ENCODE data around the gene MAGI1. TPM values are rescaled to one million over a fixed set of nuclear protein-coding genes. Genes with fewer than 3 reads are reported as not detected.

MAGI1 gene
- polyA plus RNA-seq, 1 experiment = 14.2 TPM

DNA sequence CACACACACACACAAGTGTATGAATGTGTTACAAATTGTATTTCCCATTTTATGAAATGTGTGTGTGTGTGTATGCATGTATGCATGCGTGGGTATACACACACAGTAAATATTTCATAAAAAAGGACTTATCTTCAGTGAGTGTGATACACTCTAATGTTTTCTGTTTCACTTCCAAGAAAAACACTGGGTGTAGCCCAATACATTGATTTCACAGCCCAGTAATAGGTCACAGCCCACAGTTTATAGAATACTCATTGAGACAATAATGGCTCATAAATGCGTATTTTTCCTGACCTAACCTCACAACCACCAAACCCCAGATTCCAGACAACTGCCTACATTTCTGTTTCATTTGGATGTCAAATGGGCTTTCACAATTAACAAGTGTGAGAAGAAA is 619.5 kb downstream of the MAGI1 start:
- no peak for DNase-seq (ENCODE audit: low read depth, low spot score)
- POLR2A ChIA-PET = no interaction called here

GRCh38 chr3:65413891-65414290 is 624.8 kb downstream of the MAGI1 start:
- CTCF ChIA-PET = interaction anchor here (1.4 to 2.6 kb wide), 3 partner anchors 11 to 26 kb away, joined by 3 to 9 read pairs (median 3); no protein-coding TSS in a partner anchor

More for the DNA sequence above, 619.5 kb downstream of the MAGI1 start:
- no peaks in the 10 kb centered on the region for H3K27me3 ChIP-seq (ENCODE audit: control insufficient read depth, insufficient read depth, low read length)
- no peak for TF ChIP-seq CTCF (IDR thresholded peaks at IDR 0.05; ENCODE audit: low read depth, low read length)
- H3K27ac ChIP-seq (ENCODE audit: low read depth, low read length) = no peak overlapping the region
- CTCF ChIA-PET = no interaction called here
- H3K4me3 ChIP-seq (ENCODE audit: low read depth, low read length) = no peak overlapping the region
- no peaks in the 10 kb centered on the region for H3K9me3 ChIP-seq (ENCODE audit: control insufficient read depth, insufficient read depth, low read length)

GRCh38 chr3:65412588-65412987 is 626.1 kb downstream of the MAGI1 start:
- no peak for DNase-seq (ENCODE audit: low read depth, low spot score)
- Histone ChIP-seq H3K27ac (ENCODE audit: low read depth, low read length) (no peak overlapping the region), H3K27me3 (ENCODE audit: control insufficient read depth, insufficient read depth, low read length) (no peaks in the 10 kb centered on the region), H3K4me3 (ENCODE audit: low read depth, low read length) (no peak overlapping the region), H3K9me3 (ENCODE audit: control insufficient read depth, insufficient read depth, low read length) (no peaks in the 10 kb centered on the region)
- ChIA-PET CTCF (interaction anchor here (0.9 to 2.6 kb wide), 4 partner anchors 13 to 879 kb away, joined by 3 to 9 read pairs (median 4); no protein-coding TSS in a partner anchor), POLR2A (no interaction called here)
- TF ChIP-seq CTCF (IDR thresholded peaks at IDR 0.05; ENCODE audit: low read depth, low read length) = no peak

More at GRCh38 chr3:65413891-65414290, 624.8 kb downstream of the MAGI1 start:
- Histone ChIP-seq H3K4me3 (ENCODE audit: low read depth, low read length) (no peak overlapping the region), H3K27ac (ENCODE audit: low read depth, low read length) (no peak overlapping the region), H3K27me3 (ENCODE audit: control insufficient read depth, insufficient read depth, low read length) (no peaks in the 10 kb centered on the region), H3K9me3 (ENCODE audit: control insufficient read depth, insufficient read depth, low read length) (no peaks in the 10 kb centered on the region)
- POLR2A ChIA-PET = no interaction called here
- no peak for DNase-seq (ENCODE audit: low read depth, low spot score)
- no peak for TF ChIP-seq CTCF (IDR thresholded peaks at IDR 0.05; ENCODE audit: low read depth, low read length)

GRCh38 chr3:65411367-65411766 is 627.4 kb downstream of the MAGI1 start:
- no peak for TF ChIP-seq CTCF (IDR thresholded peaks at IDR 0.05; ENCODE audit: low read depth, low read length)
- no peak for DNase-seq (ENCODE audit: low read depth, low spot score)
- no peak overlapping the region for H3K27ac ChIP-seq (ENCODE audit: low read depth, low read length)
- H3K27me3 ChIP-seq (ENCODE audit: control insufficient read depth, insufficient read depth, low read length) = no peaks in the 10 kb centered on the region
- CTCF ChIA-PET = interaction anchor here (1.0 to 1.3 kb wide), 2 partner anchors 28 to 878 kb away, joined by 3 read pairs; no protein-coding TSS in a partner anchor
- H3K9me3 ChIP-seq (ENCODE audit: control insufficient read depth, insufficient read depth, low read length) = no peaks in the 10 kb centered on the region
- no peak overlapping the region for H3K4me3 ChIP-seq (ENCODE audit: low read depth, low read length)
- POLR2A ChIA-PET = no interaction called here

GRCh38 chr3:65409176-65409569 is 629.5 kb downstream of the MAGI1 start:
- TF ChIP-seq CTCF (IDR thresholded peaks at IDR 0.05; ENCODE audit: low read depth, low read length) = no peak
- POLR2A ChIA-PET = no interaction called here
- CTCF ChIA-PET = interaction anchor here (0.6 to 0.9 kb wide), 2 partner anchors 30 to 49 kb away, joined by 3 to 6 read pairs; no protein-coding TSS in a partner anchor
- Histone ChIP-seq H3K27ac (ENCODE audit: low read depth, low read length) (no peak overlapping the region), H3K27me3 (ENCODE audit: control insufficient read depth, insufficient read depth, low read length) (no peaks in the 10 kb centered on the region), H3K4me3 (ENCODE audit: low read depth, low read length) (no peak overlapping the region), H3K9me3 (ENCODE audit: control insufficient read depth, insufficient read depth, low read length) (no peaks in the 10 kb centered on the region)
- no peak for DNase-seq (ENCODE audit: low read depth, low spot score)
